Esophagus (tissue), 2 donors: Measurements from ENCODE around the gene ZFAND6. TPM values are rescaled to one million over a fixed set of nuclear protein-coding genes. Genes with fewer than 3 reads are reported as not detected.
"Not testable (repeated sequence)": the region's sequence is repeated elsewhere in the genome, so short reads cannot be mapped to it uniquely, and the experiment has no call there.

ENCODE experiments used
- H3K27ac ChIP-seq, 2 donors: one replicate each; pipeline ENCODE4 v1.5.1; 2013; ENCODE audit warnings: low read depth in 2 of 2, mild to moderate bottlenecking in 2 of 2, inconsistent platforms in 1 of 2, low read length in 1 of 2, moderate library complexity in 1 of 2
- H3K27me3 ChIP-seq, 2 donors: one replicate each; pipeline ENCODE4 v1.6.1; 2013; ENCODE audit warnings: low read length in 2 of 2, control low read depth in 1 of 2, mild to moderate bottlenecking in 1 of 2; ENCODE audit not compliant: insufficient read depth in 2 of 2, control insufficient read depth in 1 of 2
- H3K36me3 ChIP-seq, 2 donors: one replicate each; pipeline ENCODE4 v1.6.1; 2013; ENCODE audit warnings: low read length in 1 of 2; ENCODE audit not compliant: control insufficient read depth in 2 of 2, insufficient read depth in 2 of 2
- H3K4me1 ChIP-seq, 2 donors: one replicate each; pipeline ENCODE4 v1.6.1; 2013; ENCODE audit warnings: low read length in 1 of 2; ENCODE audit not compliant: control insufficient read depth in 2 of 2, insufficient read depth in 2 of 2
- H3K4me3 ChIP-seq, 2 donors: one replicate each; pipeline ENCODE4 v1.5.1; 2013; ENCODE audit warnings: low read length in 2 of 2, mild to moderate bottlenecking in 2 of 2, low read depth in 1 of 2, moderate library complexity in 1 of 2
- H3K9me3 ChIP-seq, 2 donors: one replicate each; pipeline ENCODE4 v1.6.1; 2013; ENCODE audit warnings: mild to moderate bottlenecking in 2 of 2, low read depth in 1 of 2, low read length in 1 of 2, moderate library complexity in 1 of 2; ENCODE audit not compliant: control insufficient read depth in 2 of 2, insufficient read depth in 1 of 2
- WGBS, 2 donors: extraction: QIAGEN DNeasy Blood & Tissue Kit; methylation state at CpG; one replicate each; pipeline ENCODE4 v1.1.7; 2013; 5-methylcytosine and 5-hydroxymethylcytosine counted together
- polyA plus RNA-seq, 2 donors: library from polyadenylated mRNA; stranded (reverse); fragments of 200-250 nt; gene quantifications; one replicate each; pipeline ENCODE4 v1.2.3, GENCODE V29; 2013
- donor health status: healthy with polysubstance abuse.
- donor health status: Bipolar disorder and iron deficiency.

The ZFAND6 gene
- polyA plus RNA-seq, 2 donors: 37.4 to 47.0 TPM

GRCh38 chr15:80090041-80090440 is 30.6 kb downstream of the ZFAND6 start:
- no peaks in the 10 kb centered on the region for H3K27me3 ChIP-seq
- H3K4me3 ChIP-seq: no peak overlapping the region
- H3K27ac ChIP-seq: no peak overlapping the region
- no peaks in the 10 kb centered on the region for H3K4me1 ChIP-seq
- WGBS, 2 donors: 94 to 95% methylated on average over 1 of the region's 1 CpG
- H3K9me3 ChIP-seq: no peaks in the 10 kb centered on the region
- H3K36me3 ChIP-seq: no peaks in the 10 kb centered on the region

GRCh38 chr15:80090879-80091503 is 31.5 kb downstream of the ZFAND6 start:
- H3K36me3 ChIP-seq: no peaks in the 10 kb centered on the region
- 90 to 94% methylated on average over 7 of the region's 7 CpGs for WGBS, 2 donors
- no peak overlapping the region for H3K27ac ChIP-seq
- H3K4me1 ChIP-seq: no peaks in the 10 kb centered on the region
- no peaks in the 10 kb centered on the region for H3K9me3 ChIP-seq
- H3K27me3 ChIP-seq: no peaks in the 10 kb centered on the region
- no peak overlapping the region for H3K4me3 ChIP-seq

GRCh38 chr15:80093854-80094418 is 34.5 kb downstream of the ZFAND6 start:
- H3K4me1 ChIP-seq: no peaks in the 10 kb centered on the region
- peak overlapping the region in 1 of 2 donors; percentile 60 for H3K27ac ChIP-seq
- 50 to 63% methylated on average over 5 of the region's 5 CpGs for WGBS, 2 donors
- no peaks in the 10 kb centered on the region for H3K9me3 ChIP-seq
- H3K36me3 ChIP-seq: no peaks in the 10 kb centered on the region
- no peak overlapping the region for H3K4me3 ChIP-seq
- H3K27me3 ChIP-seq: no peaks in the 10 kb centered on the region

GRCh38 chr15:80095511-80095910 is 36.0 kb downstream of the ZFAND6 start:
- WGBS, 2 donors: 81 to 90% methylated on average over 4 of the region's 4 CpGs
- no peak overlapping the region for H3K27ac ChIP-seq
- H3K36me3 ChIP-seq: no peaks in the 10 kb centered on the region
- H3K9me3 ChIP-seq: no peaks in the 10 kb centered on the region
- H3K4me1 ChIP-seq: no peaks in the 10 kb centered on the region
- no peak overlapping the region for H3K4me3 ChIP-seq
- H3K27me3 ChIP-seq: no peaks in the 10 kb centered on the region

GRCh38 chr15:80095969-80096368 is 36.5 kb downstream of the ZFAND6 start:
- Histone ChIP-seq H3K27me3 (no peaks in the 10 kb centered on the region), H3K4me3 (no peak overlapping the region), H3K4me1 (no peaks in the 10 kb centered on the region), H3K36me3 (no peaks in the 10 kb centered on the region), H3K27ac (no peak overlapping the region), H3K9me3 (no peaks in the 10 kb centered on the region)
- WGBS, 2 donors: 77 to 83% methylated on average over 3 of the region's 3 CpGs

- H3K27me3 ChIP-seq: no peaks in the 10 kb centered on the region
- H3K4me1 ChIP-seq: no peaks in the 10 kb centered on the region
- H3K9me3 ChIP-seq: no peaks in the 10 kb centered on the region
- H3K27ac ChIP-seq: no peak overlapping the region
- H3K4me3 ChIP-seq: no peak overlapping the region
- whole genome bisulfite sequencing, 2 donors: 96 to 100% methylated on average over 1 of the region's 1 CpG
- H3K36me3 ChIP-seq: no peaks in the 10 kb centered on the region
Measured at GRCh38 chr15:80098341-80098740, 38.9 kb downstream of the ZFAND6 start.

GRCh38 chr15:80099241-80099640 is 39.8 kb downstream of the ZFAND6 start:
- Histone ChIP-seq H3K36me3 (no peaks in the 10 kb centered on the region), H3K4me1 (no peaks in the 10 kb centered on the region), H3K4me3 (no peak overlapping the region), H3K27me3 (no peaks in the 10 kb centered on the region), H3K9me3 (no peaks in the 10 kb centered on the region), H3K27ac (no peak overlapping the region)
- 67 to 71% methylated on average over 3 of the region's 3 CpGs for WGBS, 2 donors

- not testable (repeated sequence) for H3K4me1 ChIP-seq
- 91 to 94% methylated on average over 6 of the region's 6 CpGs for WGBS, 2 donors
Measured at GRCh38 chr15:80099662-80100061, 40.2 kb downstream of the ZFAND6 start.

GRCh38 chr15:80100247-80100646 is 40.8 kb downstream of the ZFAND6 start:
- Histone ChIP-seq H3K27ac (no peak overlapping the region), H3K9me3 (no peaks in the 10 kb centered on the region), H3K4me3 (no peak overlapping the region), H3K27me3 (no peaks in the 10 kb centered on the region), H3K36me3 (no peaks in the 10 kb centered on the region), H3K4me1 (no peaks in the 10 kb centered on the region)

More at GRCh38 chr15:80099662-80100061, 40.2 kb downstream of the ZFAND6 start:
- H3K4me3 ChIP-seq, H3K27me3 ChIP-seq, H3K9me3 ChIP-seq, H3K27ac ChIP-seq, H3K36me3 ChIP-seq: not testable (repeated sequence)

GRCh38 chr15:80105193-80105592 is 45.7 kb downstream of the ZFAND6 start:
- H3K9me3 ChIP-seq: no peaks in the 10 kb centered on the region
- H3K27ac ChIP-seq: no peak overlapping the region
- H3K36me3 ChIP-seq: no peaks in the 10 kb centered on the region
- no peaks in the 10 kb centered on the region for H3K27me3 ChIP-seq
- H3K4me3 ChIP-seq: no peak overlapping the region
- WGBS, 2 donors: 80 to 88% methylated on average over 3 of the region's 3 CpGs
- H3K4me1 ChIP-seq: no peaks in the 10 kb centered on the region
